NCI-H345 (cell line): ENCODE results near the gene ANKRD36.
"Not testable (repeated sequence)": the region's sequence is repeated elsewhere in the genome, so short reads cannot be mapped to it uniquely, and the experiment has no call there.

ENCODE experiments used
- DNase-seq: peaks from one replicate; lab custom pipeline; 2025; lab: John Stamatoyannopoulos, UW

Gene ANKRD36

DNA sequence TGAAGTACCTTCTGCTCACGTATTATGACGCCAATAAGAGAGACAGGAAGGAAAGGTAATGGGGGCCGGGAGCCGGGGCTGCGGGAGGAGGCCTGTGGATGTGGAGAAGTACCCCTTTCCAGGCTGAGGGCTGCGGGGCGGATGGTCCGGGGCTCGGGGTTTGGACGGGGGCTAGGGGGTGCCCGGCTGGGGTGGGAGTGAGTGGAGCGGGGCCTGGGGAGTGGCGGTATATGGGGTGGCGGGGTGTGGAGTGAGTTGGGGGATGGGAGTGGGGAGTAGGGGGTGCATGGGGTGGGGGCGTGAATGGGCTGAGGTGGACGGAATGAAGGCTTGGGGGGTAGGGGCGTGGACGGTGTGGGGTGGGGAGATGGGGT lies 916 bp downstream of the ANKRD36 start:
- not testable (repeated sequence) for DNase-seq

- DNase-seq, result not testable (repeated sequence)
Observed at GRCh38 chr2:97129090-97129489, 16.1 kb downstream of the ANKRD36 start.

GRCh38 chr2:97144016-97144415 lies 31.1 kb downstream of the ANKRD36 start:
- DNase-seq, result not testable (repeated sequence)

DNA sequence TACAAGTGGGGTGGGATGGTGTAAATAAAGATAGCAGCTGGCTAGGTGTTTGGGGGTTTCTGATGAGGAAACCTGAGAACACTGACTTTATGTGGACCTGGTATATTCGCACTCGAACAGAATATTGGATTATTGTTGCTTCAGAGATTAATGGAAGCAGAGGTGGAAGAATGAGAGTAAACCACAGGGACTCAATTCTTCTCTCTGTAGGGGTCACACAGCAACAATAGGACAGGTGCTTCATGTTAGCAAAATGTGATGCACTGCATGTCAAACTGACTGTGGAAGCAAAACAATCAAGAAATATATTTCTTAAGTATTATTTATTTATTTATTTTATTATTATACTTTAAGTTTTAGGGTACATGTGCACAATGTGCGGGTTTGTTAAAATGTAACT lies 53.6 kb downstream of the ANKRD36 start:
- not testable (repeated sequence) for DNase-seq

GRCh38 chr2:97167938-97168337 lies 55.0 kb downstream of the ANKRD36 start:
- not testable (repeated sequence) for DNase-seq

DNA sequence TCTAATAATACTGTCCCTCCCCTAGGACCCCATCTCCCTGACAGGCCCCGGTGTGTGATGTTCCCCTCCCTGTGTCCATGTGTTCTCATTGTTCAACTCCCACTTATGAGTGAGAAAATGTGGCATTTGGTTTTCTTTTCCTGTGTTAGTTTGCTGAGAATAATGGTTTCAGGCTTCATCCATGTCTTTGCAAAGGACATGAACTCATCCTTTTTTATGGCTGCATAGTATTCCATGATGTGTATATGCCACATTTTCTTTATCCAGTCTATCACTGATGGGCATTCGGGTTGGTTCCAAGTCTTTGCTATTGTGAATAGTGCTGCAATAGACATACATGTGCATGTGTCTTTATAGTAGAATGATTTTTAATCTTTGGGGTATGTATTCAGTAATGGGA lies 55.6 kb downstream of the ANKRD36 start:
- DNase-seq, result not testable (repeated sequence)

- not testable (repeated sequence) for DNase-seq
Observed at GRCh38 chr2:97180391-97180790, 67.4 kb downstream of the ANKRD36 start.

DNA sequence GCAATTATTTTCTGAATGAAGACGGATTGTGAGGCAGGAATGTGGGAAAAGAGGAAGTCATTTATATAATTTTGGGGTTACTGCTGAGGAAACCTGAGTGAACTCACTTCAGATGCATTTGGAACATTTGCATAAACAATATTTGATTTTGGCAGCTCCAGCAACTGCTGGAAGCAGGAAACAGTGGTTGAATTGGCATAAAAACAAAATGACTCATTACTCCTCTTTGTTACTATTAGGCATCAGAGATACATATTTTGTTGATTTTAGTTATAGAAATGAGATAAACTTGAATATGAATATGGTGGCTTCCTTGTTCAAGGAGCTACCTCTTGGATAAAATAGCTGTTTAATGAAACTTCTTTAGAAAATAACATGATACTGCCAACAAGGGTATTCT lies 82.4 kb downstream of the ANKRD36 start:
- not testable (repeated sequence) for DNase-seq

GRCh38 chr2:97197251-97197650 lies 84.3 kb downstream of the ANKRD36 start:
- not testable (repeated sequence) for DNase-seq

DNA sequence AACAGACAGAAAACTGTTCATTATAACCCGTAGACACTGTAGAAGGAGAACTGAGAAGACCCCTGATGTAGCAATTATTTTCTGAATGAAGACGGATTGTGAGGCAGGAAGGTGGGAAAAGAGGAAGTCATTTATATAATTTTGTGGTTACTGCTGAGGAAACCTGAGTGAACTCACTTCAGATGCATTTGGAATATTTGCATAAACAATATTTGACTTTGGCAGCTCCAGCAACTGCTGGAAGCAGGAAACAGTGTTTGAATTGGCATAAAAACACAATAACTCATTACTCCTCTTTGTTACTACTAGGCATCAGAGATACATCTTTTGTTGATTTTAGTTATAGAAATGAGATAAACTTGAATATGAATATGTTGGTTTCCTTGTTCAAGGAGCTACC lies 87.9 kb downstream of the ANKRD36 start:
- not testable (repeated sequence) for DNase-seq

GRCh38 chr2:97202643-97203250 lies 89.8 kb downstream of the ANKRD36 start:
- DNase-seq, result not testable (repeated sequence)

DNA sequence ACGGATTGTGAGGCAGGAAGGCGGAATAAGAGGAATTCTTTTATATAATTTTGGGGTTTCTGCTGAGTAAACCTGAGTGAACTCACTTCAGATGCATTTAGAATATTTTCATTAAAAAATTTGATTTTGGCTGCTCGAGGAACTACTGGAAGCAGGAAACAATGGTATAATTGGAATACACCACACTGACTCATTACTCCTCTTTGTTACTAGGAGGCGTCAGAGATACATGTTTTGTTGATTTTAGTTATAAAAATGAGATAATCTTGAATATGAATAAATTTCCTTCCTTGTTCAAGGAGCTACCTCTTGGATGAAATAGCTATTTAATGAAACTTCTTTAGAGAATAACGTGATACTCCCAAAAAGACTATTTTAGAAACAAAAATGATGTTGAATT lies 97.4 kb downstream of the ANKRD36 start:
- DNase-seq, result no peak

DNA sequence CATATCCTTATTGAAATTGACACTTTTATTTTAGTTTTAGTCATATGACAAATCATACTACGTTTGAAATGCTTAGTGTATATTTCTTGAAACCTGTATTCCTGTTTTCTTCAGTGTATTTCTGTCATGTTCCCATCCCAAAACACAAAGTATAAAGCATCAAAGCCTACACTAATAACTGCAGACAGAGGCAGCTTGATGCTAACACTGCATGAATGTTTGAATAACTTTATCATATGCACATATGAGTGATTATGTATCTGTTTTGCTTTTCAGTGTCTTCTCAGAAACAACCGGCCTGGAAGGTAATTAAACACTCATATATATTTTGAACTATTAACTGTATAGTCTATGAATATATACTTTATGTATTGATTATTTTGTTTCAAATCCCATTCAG lies 102.1 kb downstream of the ANKRD36 start:
- DNase-seq, result not testable (repeated sequence)

DNA sequence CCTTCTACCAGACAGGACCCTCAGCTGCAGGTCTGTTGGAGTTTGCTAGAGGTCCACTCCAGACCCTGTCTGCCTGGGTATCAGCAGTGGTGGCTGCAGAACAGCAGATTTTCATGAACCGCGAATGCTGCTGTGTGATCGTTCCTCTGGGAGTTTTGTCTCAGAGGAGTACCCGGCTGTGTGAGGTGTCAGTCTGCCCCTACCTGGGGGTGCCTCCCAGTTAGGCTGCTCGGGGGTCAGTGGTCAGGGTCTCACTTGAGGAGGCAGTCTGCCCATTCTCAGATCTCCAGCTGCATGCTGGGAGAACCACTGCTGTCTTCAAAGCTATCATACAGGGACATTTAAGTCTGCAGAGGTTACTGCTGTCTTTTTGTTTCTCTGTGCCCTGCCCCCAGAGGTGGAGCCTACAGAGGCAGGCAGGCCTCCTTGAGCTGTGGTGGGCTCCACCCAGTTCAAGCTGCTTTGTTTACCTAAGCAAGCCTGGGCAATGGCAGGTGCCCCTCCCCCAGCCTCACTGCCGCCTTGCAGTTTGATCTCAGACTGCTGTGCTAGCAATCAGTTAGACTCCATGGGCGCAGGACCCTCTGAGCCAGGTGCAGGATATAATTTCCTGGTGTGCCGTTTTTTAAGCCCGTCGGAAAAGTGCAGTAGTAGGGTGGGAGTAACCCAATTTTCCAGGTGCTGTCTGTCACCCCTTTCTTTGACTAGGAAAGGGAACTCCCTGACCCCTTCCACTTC lies 118.1 kb downstream of the ANKRD36 start:
- DNase-seq, result not testable (repeated sequence)

- not testable (repeated sequence) for DNase-seq
Observed at GRCh38 chr2:97232981-97233380, 120.0 kb downstream of the ANKRD36 start.

DNA sequence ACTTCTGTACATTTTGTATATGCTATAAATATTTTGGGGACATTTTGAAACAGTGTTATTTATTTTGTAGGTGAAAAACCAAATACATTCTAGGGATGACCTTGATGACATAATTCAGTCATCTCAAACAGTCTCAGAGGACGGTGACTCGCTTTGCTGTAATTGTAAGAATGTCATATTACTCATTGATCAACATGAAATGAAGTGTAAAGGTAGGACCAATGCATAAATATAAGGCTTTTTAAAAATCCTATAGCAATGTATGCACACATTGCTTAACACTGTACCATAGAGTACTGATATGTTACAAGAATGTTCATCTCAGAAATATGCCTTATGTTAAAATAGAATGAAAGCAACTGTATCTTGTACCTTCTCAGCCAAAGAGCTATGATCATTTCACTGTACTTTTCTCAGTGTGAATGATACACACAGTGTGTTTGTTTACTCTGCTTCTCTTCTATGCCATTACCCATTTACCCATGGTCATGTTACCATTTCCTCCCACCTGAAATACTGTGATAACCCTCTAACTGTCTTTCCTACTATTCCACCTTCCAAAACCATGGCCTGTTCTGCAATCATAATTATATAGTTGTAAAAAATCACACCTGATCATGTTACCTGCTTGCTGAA lies 120.8 kb downstream of the ANKRD36 start:
- not testable (repeated sequence) for DNase-seq

GRCh38 chr2:97261192-97261591 lies 148.2 kb downstream of the ANKRD36 start:
- DNase-seq, result not testable (repeated sequence)

DNA sequence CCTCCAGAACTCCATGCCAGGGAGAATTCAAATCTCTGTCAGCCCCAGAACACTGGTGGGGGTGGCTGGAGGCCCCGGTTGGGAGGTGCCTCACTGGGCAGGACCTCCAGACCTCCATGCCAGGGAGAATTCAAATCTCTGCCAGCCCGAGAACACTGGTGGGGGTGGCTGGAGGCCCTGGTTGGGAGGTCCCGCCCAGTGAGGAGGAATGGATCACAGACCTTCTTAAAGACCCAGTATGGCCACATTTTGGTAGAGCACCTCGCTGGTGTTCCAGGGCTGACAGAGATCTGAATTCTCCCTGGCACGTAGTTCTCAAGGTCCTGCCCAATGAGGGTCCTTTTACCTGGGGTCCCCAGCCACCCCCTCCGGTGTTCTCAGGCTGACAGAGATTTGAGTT lies 153.5 kb downstream of the ANKRD36 start:
- DNase-seq, result not testable (repeated sequence)

DNA sequence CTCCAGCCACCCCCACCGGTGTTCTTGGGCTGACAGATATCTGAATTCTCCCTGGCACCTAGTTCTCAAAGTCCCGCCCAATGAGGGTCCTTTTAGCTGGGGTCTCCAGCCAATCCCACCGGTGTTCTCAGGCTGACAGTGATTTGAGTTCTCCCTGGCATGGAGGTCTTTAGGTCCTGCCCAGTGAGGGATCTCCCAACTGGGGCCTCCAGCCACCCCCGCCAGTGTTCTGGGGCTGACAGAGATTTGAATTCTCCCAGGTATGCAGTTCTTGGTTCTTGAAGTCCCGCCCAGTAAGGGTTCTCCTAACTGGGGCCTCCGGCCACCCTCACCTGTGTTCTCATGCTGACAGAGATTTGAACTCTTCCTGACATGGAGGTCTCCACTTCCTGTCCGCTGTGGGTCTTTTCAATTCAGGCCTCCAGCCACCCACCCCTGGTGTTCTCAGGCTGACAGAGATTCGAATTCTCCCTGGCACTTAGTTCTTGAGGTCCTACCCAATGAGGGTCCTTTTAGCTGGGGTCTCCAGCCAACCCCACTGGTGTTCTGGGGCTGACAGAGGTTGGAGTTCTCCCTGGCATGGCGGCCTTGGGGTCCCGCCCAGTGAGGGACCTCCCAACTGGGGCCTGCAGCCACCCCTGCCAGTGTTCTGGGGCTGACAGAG lies 154.6 kb downstream of the ANKRD36 start:
- no peak for DNase-seq

- DNase-seq, result not testable (repeated sequence)
Observed at GRCh38 chr2:97268075-97268591, 155.2 kb downstream of the ANKRD36 start.

GRCh38 chr2:97276232-97276798 lies 163.4 kb downstream of the ANKRD36 start:
- DNase-seq, result not testable (repeated sequence)

GRCh38 chr2:97285187-97285586 lies 172.2 kb downstream of the ANKRD36 start:
- DNase-seq, result not testable (repeated sequence)
